HS-5 (cell line): ENCODE measurements around the gene PFDN1.

Source experiments
- DNase-seq: peaks from one replicate; pipeline ENCODE4 v3.0.0-alpha.2; 2012; ENCODE audit warnings: low read depth

Gene PFDN1

DNA sequence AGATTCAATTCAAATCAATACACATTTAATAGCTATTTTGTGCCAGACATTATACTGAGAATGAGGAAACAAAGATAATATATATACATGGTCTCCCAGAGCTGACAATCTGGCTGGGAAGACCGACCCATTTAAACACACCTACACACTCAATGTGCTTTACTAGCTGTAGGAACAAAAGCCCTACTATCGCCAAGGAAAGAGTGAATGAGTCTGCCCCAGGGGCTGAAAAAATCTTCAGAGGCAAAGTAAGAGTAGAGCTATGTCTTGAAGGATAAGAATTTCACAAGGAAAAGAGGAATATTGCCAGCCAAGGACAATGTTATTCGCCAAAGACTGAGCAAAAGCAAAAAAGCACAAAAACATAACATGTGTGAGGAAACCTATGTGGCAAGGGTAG is 6.6 kb downstream of the PFDN1 start:
- DNase-seq: no peak

DNA sequence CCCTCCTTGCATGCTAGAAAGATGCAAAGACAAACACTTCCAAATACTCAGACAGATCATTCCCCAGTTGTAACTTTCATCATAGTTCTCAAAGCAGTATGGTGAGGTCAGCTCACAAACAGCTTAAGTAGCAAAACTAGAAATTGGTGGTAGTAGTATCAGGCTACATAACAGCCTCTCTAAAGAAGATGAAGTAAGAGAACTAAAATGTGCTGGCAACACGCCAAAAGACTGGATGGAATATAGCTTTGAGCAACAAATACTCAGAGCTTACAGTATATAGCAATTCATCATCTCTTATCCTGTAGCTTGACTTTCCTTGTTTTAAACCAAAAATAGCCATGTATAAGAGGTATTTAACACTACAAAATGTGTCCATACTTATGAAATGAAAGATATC is 7.5 kb downstream of the PFDN1 start:
- peak; percentile 96 for DNase-seq

DNA sequence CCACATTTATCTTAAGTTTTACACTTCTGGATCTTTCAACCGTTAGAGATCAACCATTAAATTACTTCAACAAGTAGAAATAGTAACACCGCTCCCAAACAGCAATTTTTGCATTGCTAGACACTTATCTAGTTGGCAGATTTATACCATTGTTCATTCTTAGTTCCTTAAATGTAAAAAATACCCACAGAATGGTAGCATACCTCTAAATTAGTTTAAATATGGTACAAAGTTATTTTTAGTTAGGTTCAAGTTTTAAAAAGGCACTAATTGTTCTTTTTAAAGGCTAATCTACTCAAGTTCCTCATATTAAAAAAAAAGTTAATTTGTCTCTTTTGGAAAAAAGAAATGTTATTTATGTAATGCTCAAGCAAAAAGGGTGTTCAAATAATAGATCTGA is 8.1 kb downstream of the PFDN1 start:
- DNase-seq: no peak

DNA sequence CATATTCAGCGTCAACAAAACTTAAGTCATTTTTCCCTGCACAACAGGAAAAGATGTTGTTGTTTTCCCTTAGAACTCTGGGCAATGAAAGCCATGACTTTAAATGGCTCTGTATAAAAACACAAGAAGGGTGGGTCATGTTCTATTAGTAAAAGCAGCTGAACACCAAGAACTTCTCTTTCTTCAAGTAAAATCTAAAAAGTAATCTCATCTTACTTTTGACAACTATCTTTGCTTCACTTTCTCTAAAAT is 9.1 kb downstream of the PFDN1 start:
- DNase-seq: no peak

DNA sequence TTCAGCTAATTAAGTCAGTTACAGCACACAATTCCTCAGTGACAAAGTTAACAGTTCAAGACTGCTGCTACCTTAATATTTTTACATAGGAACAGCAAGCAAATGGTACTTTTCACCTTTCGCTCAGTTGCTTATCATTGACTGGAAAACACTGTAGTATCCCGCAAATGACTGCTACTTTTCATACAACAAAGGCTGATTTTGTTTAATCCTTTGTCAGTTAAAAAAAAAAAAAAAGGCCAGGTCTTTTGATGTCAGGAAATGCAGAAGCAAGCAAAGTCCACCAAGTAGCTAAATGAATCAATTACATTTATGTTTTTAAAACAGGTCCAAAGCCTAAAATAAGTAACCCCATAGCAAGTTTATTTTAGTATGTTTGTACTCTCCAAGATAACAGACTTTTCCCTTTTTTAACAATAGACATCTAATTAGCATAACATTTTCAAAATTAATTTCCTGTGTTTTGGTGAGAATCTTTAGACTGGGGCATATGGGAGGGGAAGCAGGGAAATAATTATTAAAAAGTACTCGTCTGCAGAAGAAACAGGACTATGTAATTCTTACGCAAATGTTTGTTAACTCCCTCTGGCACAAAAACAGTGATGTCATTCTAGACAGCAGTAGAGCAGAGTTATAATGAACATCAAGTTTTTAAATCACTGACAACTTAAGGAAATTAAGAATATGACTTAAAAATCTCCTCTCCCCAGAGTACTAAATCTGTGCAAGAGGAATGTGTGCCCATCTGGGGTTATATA is 9.6 kb downstream of the PFDN1 start:
- no peak for DNase-seq

DNA sequence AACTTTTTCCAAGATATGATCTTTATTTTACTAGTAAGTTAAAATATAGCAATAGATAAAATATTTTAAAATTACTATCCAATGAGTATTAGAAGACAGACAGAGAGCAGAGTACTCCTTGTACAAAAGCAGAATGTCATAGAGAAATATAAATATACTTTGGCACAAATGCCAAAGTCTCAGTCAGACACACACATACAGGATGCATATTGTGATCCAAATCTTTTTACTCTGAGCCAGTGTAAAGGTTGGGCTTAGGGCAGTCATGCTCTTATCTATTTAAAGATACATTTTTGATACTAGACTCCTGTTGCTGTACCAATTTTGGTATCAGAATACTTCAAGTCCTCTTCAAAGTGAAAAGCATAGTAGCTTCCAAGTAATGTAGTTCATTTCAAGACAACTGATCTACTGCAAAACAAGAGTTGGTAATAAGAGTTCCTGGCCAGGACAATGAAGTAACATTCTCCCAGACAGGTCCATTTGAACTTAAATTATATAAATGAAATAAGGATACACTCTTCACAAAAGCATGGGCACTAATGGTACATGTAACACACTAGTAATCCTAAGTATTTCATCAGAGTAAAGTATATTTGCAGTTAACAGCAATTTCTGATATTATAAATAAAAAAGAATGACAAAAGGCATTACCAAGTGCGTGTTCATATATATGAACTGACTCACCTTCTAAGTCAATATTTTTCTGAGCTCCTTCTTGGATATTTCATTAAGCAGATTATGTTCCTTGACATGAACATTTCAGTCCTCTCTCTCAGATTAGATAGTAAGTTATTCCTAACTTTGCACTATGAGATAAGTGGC is 10.5 kb downstream of the PFDN1 start:
- DNase-seq: no peak

DNA sequence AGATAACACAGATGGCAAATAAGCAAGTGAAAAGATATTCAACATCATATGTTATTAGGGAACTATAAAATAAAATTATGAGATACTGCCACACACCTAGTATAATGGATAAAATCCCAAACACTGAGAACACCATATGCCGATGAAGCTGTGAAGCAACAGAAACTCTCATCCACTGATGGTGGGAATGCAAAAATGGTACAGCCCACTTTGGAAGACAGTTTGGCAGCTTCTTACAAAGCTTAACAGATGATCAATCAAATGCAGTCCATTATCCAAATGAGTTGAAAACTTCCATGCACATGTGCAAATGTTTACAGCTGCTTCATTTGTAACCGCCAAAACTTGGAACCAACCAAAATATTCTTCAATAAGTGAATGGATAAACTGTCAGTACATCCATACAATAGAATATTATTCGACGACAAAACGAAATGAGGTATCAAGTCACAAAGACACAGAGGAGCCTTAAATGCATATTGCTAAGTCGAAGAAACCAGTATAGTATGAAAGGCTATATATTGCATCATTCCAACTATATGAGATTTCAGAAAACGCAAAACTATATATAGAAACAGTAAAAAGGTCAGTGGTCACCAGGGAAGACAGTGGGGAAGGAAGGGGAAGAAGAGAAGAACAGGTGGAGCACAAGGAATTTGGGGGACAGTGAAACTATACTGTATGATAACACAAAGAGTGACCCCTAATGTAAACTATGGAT is 14.9 kb downstream of the PFDN1 start:
- DNase-seq: no peak

DNA sequence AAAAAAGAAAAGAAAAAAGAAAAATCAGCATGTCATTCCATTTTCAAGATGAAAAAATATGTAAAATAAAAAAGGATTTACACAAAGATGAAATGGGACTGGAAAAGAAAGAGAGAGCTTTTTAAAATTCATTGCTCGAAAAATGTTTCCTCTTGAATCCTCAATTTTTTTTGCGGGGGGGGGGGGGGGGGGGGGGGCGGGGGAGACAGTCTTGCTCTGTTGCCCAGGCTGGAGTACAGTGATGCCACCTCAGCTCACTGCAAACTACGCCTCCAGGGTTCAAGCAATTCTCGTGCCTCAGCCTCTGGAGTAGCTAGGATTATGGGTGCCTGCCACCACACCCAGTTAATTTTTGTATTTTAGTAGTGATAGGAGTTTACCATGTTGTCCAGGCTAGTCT is 16.5 kb downstream of the PFDN1 start:
- no peak for DNase-seq

DNA sequence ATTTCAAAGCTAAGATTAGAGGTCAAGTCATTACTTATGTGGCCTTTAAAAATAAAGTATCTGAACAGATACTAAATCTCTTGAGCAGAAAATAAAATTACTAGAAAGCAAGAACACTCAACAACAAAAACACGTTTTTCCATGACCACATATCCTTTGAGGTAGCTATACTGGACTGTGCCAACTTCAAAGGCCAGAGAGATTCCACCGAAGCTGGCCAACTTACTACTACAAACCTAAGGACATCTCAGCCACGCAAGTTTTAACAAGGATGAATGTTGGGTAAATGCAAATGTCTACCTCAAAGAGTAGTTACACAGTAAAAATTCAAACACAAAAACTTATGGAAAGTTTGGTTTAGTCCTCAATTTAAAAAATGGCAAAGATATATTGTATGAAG is 18.9 kb downstream of the PFDN1 start:
- DNase-seq: no peak

DNA sequence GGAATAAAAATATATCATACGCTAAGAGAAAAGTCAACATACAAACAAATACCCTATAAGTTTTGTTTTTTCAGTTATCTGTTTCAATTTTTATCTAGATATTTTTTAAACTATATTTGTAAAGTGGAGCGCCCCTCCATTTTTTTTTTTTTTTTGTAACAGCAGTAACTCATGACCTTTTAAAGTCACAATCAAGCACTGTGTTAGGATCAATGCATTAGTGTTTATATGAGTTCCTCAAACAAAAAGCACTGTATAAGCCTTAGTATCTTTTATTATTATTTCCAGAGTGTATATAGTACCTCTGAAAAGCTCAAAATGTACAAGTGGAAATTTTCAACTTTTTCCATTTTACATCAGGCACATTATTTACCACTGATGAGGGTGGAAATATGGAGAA is 20.6 kb downstream of the PFDN1 start:
- DNase-seq: no peak

DNA sequence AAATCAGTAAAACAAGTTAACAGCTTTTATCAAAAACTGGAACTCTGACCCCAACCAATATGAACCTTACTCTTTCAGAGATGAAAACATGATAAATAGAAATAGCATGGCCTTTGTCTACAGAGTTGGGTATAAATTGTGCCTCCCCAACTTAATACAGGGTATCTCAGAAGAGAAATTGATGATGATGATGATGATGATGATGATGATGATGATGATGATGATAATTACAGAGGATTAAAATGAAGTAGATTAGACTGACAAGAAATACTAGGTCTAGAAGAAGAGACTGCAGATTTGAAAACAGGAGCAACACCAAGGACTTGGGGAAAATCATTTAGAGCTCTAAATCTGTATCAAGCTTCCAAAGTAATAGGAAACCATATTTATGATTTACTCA is 27.1 kb downstream of the PFDN1 start:
- DNase-seq: no peak

DNA sequence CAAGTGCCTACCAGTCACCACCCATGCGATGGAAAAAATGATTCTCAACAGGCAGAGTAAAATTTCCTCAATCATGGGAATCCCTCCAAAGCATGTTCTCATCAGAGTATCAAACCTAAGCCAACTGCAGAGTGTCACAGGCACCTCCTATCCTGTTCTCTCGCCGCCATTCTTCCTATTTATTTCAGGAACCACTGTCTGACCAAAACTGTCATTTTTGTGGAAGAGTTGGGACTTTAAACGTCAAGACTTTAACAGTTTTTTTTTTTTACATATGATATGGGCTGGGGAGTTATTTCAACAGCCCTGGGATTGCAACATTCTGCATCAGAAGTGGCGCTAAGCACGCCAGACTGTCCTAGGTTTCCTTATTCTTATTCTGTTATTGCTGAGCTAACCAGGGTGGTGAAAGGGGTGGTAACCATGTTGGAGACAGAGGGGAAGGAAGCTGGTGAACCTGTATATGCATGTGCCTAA is 29.5 kb downstream of the PFDN1 start:
- DNase-seq: no peak

DNA sequence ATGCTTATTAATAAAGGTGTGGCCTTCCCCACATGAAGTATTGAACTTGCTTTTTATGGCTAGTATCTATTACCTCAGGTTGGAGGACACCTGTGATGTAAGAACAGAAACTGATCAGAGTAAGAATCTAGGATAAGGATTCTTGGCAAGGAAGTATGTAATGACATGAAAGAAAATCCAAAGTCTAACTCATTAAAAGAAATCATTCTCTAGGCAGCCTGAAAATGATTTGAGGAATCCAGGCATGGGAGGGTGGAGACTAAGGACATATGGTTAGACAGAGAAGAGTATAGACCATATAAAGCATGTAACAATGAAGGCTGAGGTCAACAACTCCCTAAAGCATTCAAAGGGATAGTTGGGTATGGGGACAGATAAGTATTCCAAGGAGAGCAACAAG is 32.9 kb downstream of the PFDN1 start:
- DNase-seq: no peak

DNA sequence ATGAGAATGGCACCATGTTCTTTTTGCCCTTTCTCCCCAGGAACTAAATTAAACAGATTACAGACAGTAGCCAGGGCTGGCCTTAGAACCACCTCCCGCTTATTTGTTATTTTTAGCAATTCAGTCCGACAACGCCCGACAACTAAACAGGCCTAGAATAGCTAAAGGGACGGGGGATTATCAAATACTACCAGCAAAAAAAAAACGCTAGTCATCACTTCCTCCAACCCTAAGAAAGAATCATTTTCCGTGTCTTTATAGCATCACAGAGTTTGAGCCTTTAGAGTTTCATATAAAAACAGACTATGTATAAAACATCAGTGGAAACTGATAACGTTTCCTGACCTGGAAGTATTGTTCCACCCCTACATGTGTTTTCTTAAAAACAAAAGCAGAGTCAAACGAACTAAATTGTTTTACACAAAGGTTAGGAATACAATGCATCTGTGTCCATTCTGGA is 35.3 kb downstream of the PFDN1 start:
- no peak for DNase-seq

DNA sequence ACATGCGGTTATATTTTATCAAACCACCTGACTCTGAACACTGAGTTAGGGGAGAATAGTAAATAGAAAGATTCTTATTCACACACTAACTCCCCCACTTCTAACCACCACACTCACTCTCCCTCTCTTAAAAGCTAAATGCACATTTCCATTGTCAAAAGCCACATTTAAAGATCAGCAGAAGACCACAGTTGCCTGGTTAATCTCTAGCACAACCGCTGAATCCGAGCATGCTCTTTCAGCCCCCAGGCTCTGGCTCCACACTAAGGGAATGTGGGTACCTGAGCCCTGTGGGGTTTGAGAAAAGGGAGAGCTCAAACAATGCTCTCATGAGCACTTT is 35.7 kb downstream of the PFDN1 start:
- DNase-seq: no peak

DNA sequence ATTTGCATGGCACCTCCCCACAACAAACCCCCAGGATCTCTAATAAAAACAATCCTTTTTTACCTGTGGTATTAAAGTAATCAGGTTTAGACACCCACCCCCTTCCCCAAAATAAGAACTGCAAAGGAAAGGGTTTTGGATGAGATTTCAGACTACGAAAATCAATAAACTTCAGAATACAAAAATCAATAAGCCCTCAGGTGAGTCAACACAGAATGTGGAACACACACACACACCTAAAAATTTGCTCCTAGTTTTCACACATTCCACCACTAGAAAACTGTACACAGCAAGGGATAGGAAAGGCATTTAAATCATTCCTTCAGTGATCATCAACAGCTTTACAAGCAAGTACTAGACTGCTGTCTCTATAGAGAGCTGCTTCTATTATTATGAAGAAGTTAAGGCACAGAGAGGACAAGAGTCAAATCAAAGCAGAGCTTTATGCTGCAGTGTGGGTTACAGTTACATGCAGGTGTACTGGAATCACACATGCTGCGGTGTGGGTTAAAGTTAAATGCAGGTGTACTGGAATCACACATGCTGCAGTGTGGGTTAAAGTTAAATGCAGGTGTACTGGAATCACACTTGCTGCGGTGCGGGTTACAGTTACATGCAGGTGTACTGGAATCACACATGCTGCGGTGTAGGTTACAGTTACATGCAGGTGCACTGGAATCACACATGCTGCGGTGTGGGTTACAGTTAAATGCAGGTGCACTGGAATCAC is 36.3 kb downstream of the PFDN1 start:
- DNase-seq: no peak

DNA sequence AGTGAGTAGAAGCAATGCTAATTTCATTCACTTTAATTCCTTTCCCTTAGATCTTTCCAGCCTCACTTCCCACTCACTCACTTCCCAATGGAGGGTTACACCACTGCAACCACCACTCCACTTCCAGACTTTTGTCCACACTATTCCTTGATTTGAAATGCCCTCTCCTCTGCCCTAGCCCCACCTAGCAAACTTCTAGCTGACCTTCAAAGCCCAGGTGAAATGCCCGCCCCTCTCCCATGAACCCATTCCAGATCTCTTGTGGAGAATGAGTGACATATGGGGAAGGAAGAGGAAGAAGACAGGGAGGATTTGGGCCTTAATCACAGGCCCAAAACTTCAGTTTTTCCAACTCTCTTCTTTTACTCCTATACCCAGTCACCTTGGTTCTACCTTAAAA is 37.1 kb downstream of the PFDN1 start:
- DNase-seq: no peak

DNA sequence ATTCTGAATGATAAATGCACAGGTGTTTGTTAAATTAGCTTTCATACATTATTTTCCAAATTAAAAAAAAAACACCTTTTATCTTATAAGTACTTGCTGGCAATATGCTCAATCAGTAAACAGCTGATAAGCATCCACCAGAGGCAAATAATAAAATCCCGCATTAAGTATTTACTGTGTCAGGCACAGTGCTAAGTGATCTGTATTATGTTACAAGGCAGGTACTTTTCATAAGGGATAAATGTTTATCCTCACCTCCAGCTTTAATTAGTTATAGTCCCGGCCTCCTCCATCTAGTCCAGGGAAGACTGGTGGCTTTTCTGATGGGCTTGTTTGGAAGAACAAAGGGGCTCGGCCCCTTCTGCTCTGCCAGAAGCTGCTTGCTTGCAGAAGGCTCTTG is 40.1 kb downstream of the PFDN1 start:
- no peak for DNase-seq

DNA sequence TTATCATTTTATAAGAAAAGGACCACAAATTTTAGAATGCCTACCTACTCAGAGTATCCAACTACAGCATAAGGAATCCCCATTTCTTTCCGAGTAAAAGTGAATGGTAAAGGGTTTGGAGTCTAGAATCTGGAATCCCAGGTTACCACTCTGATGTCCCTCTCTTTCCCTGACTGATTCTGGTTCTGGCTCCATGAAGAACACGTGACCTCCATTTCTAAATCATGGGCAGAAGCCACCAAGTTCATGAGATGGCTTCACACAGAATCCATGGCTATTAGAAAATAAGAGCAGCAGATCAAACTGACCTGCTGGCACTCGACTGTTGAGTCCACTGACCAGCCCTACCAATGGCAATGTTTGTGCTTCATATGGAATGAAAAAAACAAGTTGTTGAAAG is 40.7 kb downstream of the PFDN1 start:
- DNase-seq: no peak

DNA sequence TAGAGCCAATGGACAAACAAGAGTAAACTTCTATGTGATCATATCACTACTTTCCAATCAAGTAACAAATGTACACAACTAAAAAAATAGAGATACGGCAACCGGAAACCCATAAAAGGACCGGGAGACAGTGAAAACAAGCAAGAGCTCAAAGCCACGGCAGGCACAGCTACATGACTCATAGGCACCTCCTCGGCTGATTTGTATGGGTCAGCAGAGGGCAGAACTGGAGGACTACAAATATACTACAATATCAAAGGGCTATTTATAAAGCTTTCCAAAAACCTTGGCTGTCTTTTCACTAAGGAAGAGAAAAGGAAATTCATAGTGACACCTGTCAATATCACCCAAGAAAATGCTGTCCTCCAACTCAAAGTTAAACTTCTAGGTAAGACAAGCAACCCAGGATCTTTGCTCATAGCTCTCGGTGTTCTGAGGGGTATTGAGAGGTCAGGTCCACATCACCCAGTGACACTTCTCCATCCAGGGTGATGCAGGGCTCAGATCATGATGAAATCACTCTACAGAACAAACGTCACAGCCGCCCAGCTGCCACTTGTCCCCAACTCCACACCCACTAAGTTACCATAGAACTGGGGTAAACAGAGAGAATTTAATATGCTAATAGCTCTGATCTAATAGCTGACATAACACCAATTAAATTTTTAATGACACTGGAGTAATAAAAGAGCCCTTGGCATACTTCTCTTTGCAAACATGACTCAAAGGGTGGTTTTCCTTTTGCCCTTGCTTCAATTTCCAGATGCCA is 41.3 kb downstream of the PFDN1 start:
- peak; percentile 64 for DNase-seq

DNA sequence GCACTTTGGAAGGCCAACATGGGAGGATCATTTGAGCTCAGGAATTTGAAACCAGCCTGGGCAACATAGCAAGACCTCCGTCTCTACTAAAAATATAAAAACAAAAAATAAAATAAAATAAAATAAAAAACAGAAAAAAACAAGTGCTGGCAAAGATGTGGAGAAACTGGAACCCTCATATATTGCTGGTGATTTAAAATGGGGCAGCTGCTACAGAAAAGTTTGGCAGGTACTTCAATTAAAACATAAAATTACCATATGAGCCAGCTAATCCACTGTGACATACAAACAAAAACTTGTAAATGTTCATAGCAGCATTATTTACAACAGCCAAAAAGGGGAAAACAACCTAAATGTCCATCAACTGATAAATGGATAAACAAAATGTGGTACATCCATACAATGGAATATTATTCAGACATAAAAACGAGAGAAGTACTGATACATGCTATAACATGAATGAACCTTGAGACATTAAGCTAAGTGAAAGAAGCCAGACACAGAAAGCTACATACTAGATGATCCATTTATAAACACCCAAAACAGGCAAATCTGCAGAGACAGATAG is 42.7 kb downstream of the PFDN1 start:
- no peak for DNase-seq
